Skeletal muscle satellite cell (primary cell): ENCODE measurements around the gene FERMT2.
A peak's percentile ranks its signal among the peaks of the same experiment; 100 is the strongest.

Experiments
- H3K27me3 ChIP-seq: 2 replicates; pipeline ENCODE4 v1.7.0; 2013; ENCODE audit warnings: low read length; ENCODE audit not compliant: control insufficient read depth, insufficient read depth
- H3K36me3 ChIP-seq: 2 replicates; pipeline ENCODE4 v1.7.0; 2013; ENCODE audit warnings: mild to moderate bottlenecking, control low read depth, low read length; ENCODE audit not compliant: insufficient read depth
- H3K4me1 ChIP-seq: 2 replicates; pipeline ENCODE4 v1.7.0; 2013; ENCODE audit warnings: low read length; ENCODE audit not compliant: control insufficient read depth, insufficient read depth
- H3K4me2 ChIP-seq: 2 replicates; pipeline ENCODE4 v1.7.0; 2013; ENCODE audit warnings: mild to moderate bottlenecking, low read length
- H3K4me3 ChIP-seq: 2 replicates; pipeline ENCODE4 v1.7.0; 2013; ENCODE audit warnings: low read length
- H3K9ac ChIP-seq: 2 replicates; pipeline ENCODE4 v1.7.0; 2013; ENCODE audit warnings: mild to moderate bottlenecking, low read depth, low read length, moderate library complexity
- H3K9me3 ChIP-seq: replicated peaks from 2 replicates; pipeline ENCODE4 v1.7.0; 2013; ENCODE audit warnings: mild to moderate bottlenecking, control low read depth, low read length

FERMT2 gene

DNA sequence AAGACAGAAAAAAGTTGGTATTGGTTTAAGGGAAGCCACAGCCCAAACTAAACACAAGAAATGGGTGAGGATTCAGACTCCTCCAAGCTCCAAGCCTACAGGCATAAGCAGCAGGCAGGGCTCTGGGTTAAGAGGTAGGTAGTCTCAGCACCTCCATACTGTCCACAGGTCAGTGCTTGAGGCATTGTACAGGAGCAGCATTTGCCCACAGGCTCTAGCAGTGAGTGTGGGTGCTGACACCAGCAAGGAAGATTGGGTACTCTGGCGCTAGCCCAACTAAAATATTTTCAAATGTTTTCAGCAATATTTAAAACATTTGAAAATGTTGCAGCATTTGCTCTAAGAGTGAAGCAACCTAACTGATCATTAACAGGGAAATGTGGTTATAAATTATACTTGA, 33.1 kb downstream of the FERMT2 start:
- Histone ChIP-seq H3K4me2 (peak overlapping the region; percentile 50), H3K4me3 (no peak overlapping the region), H3K9ac (peak overlapping the region; percentile 11), H3K27me3 (no peaks in the 10 kb centered on the region), H3K36me3 (peaks cover 53% of the 10 kb centered on the region), H3K9me3 (no peaks in the 10 kb centered on the region), H3K4me1 (peaks cover 83% of the 10 kb centered on the region)

- Histone ChIP-seq H3K9me3 (no peaks in the 10 kb centered on the region), H3K36me3 (peaks cover 55% of the 10 kb centered on the region), H3K9ac (no peak overlapping the region), H3K27me3 (no peaks in the 10 kb centered on the region), H3K4me2 (no peak overlapping the region), H3K4me1 (peaks cover 72% of the 10 kb centered on the region), H3K4me3 (no peak overlapping the region)
Measured at GRCh38 chr14:52914295-52914694, 36.6 kb downstream of the FERMT2 start.

GRCh38 chr14:52913271-52913670, 37.6 kb downstream of the FERMT2 start:
- Histone ChIP-seq H3K36me3 (peaks cover 59% of the 10 kb centered on the region), H3K9me3 (no peaks in the 10 kb centered on the region), H3K4me1 (peaks cover 71% of the 10 kb centered on the region), H3K4me3 (no peak overlapping the region), H3K27me3 (no peaks in the 10 kb centered on the region), H3K4me2 (no peak overlapping the region), H3K9ac (no peak overlapping the region)

DNA sequence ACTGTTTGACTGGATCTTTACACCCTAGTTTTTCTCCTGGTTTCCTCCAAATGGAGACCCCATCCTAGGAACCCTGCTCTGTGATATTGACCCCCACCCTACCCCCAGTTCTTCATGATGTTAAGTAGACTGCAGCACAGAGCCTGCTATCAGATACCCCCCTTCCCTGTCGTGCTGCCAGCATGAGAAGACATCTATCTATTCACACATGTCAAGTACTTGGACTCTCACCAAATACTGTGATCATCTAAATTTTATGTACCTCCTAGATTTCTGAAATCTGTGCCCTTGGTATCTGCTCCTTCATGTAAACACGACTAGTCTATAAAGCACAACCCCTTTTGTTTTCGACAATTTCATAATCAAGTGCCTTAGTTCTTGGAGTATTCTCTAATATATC, 38.9 kb downstream of the FERMT2 start:
- Histone ChIP-seq H3K27me3 (no peaks in the 10 kb centered on the region), H3K4me2 (no peak overlapping the region), H3K4me3 (no peak overlapping the region), H3K4me1 (peaks cover 71% of the 10 kb centered on the region), H3K9me3 (no peaks in the 10 kb centered on the region), H3K9ac (no peak overlapping the region), H3K36me3 (peaks cover 65% of the 10 kb centered on the region)

DNA sequence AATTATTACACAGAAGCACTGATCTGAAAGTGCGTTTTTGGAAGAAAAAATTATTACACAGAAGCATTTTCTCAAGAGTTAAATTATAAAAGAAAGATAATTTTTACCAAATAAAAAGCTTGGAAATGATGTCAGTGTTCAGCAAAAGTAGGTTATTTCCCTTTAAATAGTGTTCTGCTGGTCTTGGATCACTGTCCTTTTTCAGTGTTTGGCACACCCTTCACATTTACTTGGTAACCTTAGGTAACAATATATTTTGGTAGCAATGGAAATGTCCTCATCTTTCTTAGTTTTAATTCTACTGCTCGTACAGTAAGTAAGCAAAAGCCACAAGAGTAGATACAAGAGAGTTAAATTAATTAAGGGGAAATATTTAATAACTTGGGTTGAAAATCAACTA, 40.3 kb downstream of the FERMT2 start:
- Histone ChIP-seq H3K36me3 (peaks cover 55% of the 10 kb centered on the region), H3K9ac (no peak overlapping the region), H3K9me3 (no peaks in the 10 kb centered on the region), H3K4me2 (no peak overlapping the region), H3K4me3 (no peak overlapping the region), H3K27me3 (no peaks in the 10 kb centered on the region), H3K4me1 (peaks cover 77% of the 10 kb centered on the region)

DNA sequence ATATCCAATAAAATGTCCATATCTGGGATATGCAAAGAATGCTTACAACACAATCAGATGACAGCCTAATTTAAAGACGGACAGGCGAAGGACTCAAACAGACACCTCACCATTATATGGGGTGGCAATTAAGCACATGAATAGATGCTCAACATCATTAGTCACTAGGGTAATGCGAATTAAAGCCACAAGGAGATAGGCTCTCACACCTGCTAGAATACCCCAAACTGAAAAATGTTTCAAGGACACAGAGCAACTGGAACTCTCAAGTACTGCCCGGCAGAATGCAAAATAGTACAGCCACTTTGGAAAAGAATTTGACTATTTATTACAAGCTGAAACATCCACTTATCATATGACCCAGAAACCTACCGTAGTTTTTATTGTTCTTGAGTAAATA, 42.9 kb downstream of the FERMT2 start:
- Histone ChIP-seq H3K9ac (no peak overlapping the region), H3K9me3 (no peaks in the 10 kb centered on the region), H3K36me3 (peaks cover 44% of the 10 kb centered on the region), H3K27me3 (no peaks in the 10 kb centered on the region), H3K4me1 (peaks cover 80% of the 10 kb centered on the region), H3K4me3 (no peak overlapping the region), H3K4me2 (no peak overlapping the region)

DNA sequence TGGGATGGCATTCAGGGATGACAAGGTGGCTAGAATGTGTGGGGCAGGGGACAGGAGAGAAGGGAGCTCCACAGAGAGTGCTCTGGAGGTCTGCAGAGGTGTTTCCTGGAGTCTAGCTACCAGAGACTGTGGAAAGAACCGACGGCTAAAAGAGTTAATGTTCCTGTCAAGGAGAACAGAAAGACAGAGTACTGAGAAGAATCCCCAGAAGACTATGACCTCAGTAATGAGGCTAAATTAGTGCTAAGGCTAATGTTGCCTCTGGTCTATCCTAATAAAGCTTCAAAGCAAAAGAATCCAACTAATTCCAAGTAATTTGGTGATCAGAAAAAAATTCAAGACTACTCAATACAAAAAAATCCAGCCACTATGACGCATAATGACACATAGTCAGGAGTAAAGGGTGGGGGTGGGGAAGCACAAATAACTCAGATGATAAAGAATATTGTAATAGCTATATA, 44.7 kb downstream of the FERMT2 start:
- no peaks in the 10 kb centered on the region for H3K27me3 ChIP-seq
- no peaks in the 10 kb centered on the region for H3K9me3 ChIP-seq
- H3K4me3 ChIP-seq = peak overlapping the region; percentile 56
- peaks cover 80% of the 10 kb centered on the region for H3K4me1 ChIP-seq
- H3K9ac ChIP-seq = peak overlapping the region; percentile 66
- H3K36me3 ChIP-seq = peaks cover 43% of the 10 kb centered on the region
- peak overlapping the region; percentile 80 for H3K4me2 ChIP-seq

DNA sequence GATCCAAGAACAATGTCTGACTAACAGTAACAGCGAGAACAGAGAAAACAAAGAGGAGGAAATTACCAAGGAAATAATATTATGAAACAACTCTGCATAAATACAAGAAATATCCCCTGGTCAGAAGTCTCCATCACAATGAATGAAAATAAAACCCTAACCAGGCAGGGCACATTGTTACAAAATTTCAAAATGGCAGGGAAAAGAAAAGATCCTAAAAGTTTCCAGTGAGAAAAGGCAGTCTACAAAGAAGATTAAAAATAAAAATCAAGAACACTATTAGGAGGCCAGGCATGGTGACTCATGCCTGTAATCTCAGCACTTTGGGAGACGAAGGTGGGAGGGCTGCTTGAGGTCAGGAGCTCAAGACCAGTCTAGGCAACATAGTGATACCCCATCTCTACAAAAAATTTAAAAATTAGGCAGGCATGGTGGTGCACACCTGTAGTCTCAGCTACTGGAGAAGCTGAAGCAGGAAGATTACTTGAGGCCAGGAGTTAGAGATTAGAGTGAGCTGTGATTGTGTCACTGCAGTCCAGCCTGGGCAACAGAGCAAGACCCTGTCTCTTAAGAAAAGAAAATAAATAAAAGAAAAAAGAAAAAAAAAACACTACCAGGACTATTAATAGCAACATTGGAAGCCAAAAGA, 47.8 kb downstream of the FERMT2 start:
- Histone ChIP-seq H3K4me1 (peaks cover 69% of the 10 kb centered on the region), H3K4me3 (no peak overlapping the region), H3K27me3 (no peaks in the 10 kb centered on the region), H3K4me2 (peak overlapping the region; percentile 61), H3K9ac (no peak overlapping the region), H3K36me3 (peaks cover 43% of the 10 kb centered on the region), H3K9me3 (no peaks in the 10 kb centered on the region)

GRCh38 chr14:52901357-52901980, 49.4 kb downstream of the FERMT2 start:
- Histone ChIP-seq H3K4me2 (no peak overlapping the region), H3K9ac (no peak overlapping the region), H3K4me3 (no peak overlapping the region), H3K36me3 (peaks cover 33% of the 10 kb centered on the region), H3K9me3 (no peaks in the 10 kb centered on the region), H3K27me3 (no peaks in the 10 kb centered on the region), H3K4me1 (peaks cover 54% of the 10 kb centered on the region)

GRCh38 chr14:52900731-52901130, 50.1 kb downstream of the FERMT2 start:
- H3K27me3 ChIP-seq = no peaks in the 10 kb centered on the region
- peaks cover 36% of the 10 kb centered on the region for H3K36me3 ChIP-seq
- H3K4me1 ChIP-seq = peaks cover 48% of the 10 kb centered on the region
- H3K4me2 ChIP-seq = no peak overlapping the region
- no peak overlapping the region for H3K4me3 ChIP-seq
- no peak overlapping the region for H3K9ac ChIP-seq
- H3K9me3 ChIP-seq = no peaks in the 10 kb centered on the region

DNA sequence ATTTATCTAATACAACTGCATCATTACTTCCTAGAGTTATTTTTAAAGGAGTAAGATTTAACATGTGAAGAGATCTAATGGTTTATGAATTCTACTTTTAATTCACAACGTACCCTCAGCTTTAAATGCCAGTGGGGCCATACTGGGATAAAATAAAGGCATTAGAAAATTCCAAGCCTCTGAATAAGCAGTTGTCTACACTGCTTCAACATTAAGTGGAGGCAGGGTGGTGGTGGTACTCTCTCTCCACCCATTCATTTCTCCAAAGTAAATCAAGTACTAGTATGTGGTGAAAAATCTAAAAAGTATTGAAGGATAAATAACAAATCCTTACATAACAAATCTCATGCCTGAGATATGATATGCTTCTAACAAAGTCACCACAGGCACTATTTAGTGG, 52.4 kb downstream of the FERMT2 start:
- no peak overlapping the region for H3K4me2 ChIP-seq
- H3K4me3 ChIP-seq = no peak overlapping the region
- H3K9ac ChIP-seq = no peak overlapping the region
- no peaks in the 10 kb centered on the region for H3K27me3 ChIP-seq
- H3K9me3 ChIP-seq = no peaks in the 10 kb centered on the region
- peaks cover 49% of the 10 kb centered on the region for H3K4me1 ChIP-seq
- H3K36me3 ChIP-seq = peaks cover 30% of the 10 kb centered on the region

- Histone ChIP-seq H3K4me3 (no peak overlapping the region), H3K9me3 (no peaks in the 10 kb centered on the region), H3K36me3 (peaks cover 39% of the 10 kb centered on the region), H3K4me2 (peak overlapping the region; percentile 5), H3K4me1 (peaks cover 27% of the 10 kb centered on the region), H3K27me3 (no peaks in the 10 kb centered on the region), H3K9ac (no peak overlapping the region)
Measured at GRCh38 chr14:52895000-52895399, 55.9 kb downstream of the FERMT2 start.
